ENCODE results near the gene EBF3.

DNA sequence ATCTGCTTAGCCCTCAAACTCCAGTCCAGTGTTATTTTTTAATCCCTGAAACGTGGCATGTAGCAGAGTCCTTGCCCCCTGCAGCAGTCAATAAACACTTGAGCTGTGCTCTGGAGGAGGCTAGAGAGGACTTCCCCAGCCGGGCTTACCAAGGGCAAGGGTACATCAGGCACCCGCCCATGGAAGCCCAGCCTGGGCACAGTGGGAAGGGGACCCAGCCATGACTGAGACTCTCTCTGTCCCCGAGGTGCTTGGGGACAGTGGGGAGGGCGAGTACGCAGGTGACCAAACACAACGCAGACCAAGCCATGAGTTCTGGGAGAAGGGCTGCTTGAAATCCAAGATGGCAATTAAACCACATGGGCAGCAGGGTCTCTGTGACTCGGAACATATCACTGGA lies 45.2 kb downstream of the EBF3 start:
- TF ChIP-seq POLR2A (IDR thresholded peaks at IDR 0.05) (no peak), CTCF (IDR thresholded peaks at IDR 0.05 in 8 of 11, conservative IDR thresholded peaks at IDR 0.05 in 3 of 11) (no peak), POLR2AphosphoS5 (IDR thresholded peaks at IDR 0.05) (no peak)
